Karpas-422 (cell line): ENCODE data around the gene INPP5D. TPM values are rescaled to one million over a fixed set of nuclear protein-coding genes. Genes with fewer than 3 reads are reported as not detected.

Experiments used
- DNase-seq: peaks from one replicate; pipeline ENCODE4 v3.0.0-alpha.2; 2015
- H2AFZ ChIP-seq: fragments of 200-600 bp; sonication (generic); 2 replicates; pipeline ENCODE4 v1.6.1; 2014; ENCODE audit warnings: antibody characterized with exemption, low read length, mixed read lengths
- H3K27ac ChIP-seq: fragments of 200-600 bp; sonication (generic); 2 replicates; pipeline ENCODE4 v1.5.1; 2014; ENCODE audit warnings: mild to moderate bottlenecking, low read length, moderate library complexity
- H3K27me3 ChIP-seq: fragments of 200-600 bp; sonication (generic); 2 replicates; pipeline ENCODE4 v1.6.1; 2014; ENCODE audit warnings: low read length, mixed read lengths
- H3K36me3 ChIP-seq: fragments of 200-600 bp; sonication (generic); 2 replicates; pipeline ENCODE4 v1.6.1; 2014; ENCODE audit warnings: low read length, mixed read lengths; ENCODE audit not compliant: insufficient read depth
- H3K4me1 ChIP-seq: fragments of 200-600 bp; sonication (generic); 2 replicates; pipeline ENCODE4 v1.6.1; 2014; ENCODE audit warnings: mild to moderate bottlenecking, low read length, mixed read lengths
- H3K4me2 ChIP-seq: fragments of 200-600 bp; sonication (generic); 2 replicates; pipeline ENCODE4 v1.6.1; 2014; ENCODE audit warnings: low read length, low read depth, mild to moderate bottlenecking; ENCODE audit not compliant: poor library complexity, severe bottlenecking
- H3K4me3 ChIP-seq: fragments of 200-600 bp; sonication (generic); 2 replicates; pipeline ENCODE4 v1.5.1; 2014; ENCODE audit warnings: mild to moderate bottlenecking, antibody characterized with exemption, low read length, mixed read lengths
- H3K79me2 ChIP-seq: fragments of 200-600 bp; sonication (generic); 2 replicates; pipeline ENCODE4 v1.6.1; 2014; ENCODE audit warnings: mild to moderate bottlenecking, low read length, mixed read lengths
- H3K9ac ChIP-seq: fragments of 200-600 bp; sonication (generic); 2 replicates; pipeline ENCODE4 v1.6.0; 2014; ENCODE audit warnings: low read length
- H3K9me2 ChIP-seq: fragments of 200-600 bp; sonication (generic), shearing (Covaris generic); replicated peaks from 2 replicates; pipeline ENCODE4 v1.6.0; 2014; ENCODE audit warnings: mild to moderate bottlenecking, low read length, moderate library complexity; ENCODE audit not compliant: insufficient read depth
- H3K9me3 ChIP-seq: fragments of 300-700, 200-600 bp; sonication (generic); 2 replicates; pipeline ENCODE4 v1.6.1; 2014; ENCODE audit warnings: low read length, mixed read lengths
- H4K20me1 ChIP-seq: fragments of 200-600 bp; sonication (generic); 2 replicates; pipeline ENCODE4 v1.6.1; 2014; ENCODE audit warnings: mild to moderate bottlenecking, antibody characterized with exemption, low read length, low read depth; ENCODE audit not compliant: insufficient read depth
- total RNA-seq: library from RNA; depleted of rRNA; stranded (reverse); fragments of >200 nt; shearing (Covaris generic); gene quantifications from 2 replicates; pipeline ENCODE4 v1.2.3, GENCODE V29; 2014; ENCODE audit warnings: low replicate concordance

The INPP5D gene
- total RNA-seq, 1 experiment from 2014 or later: 145 TPM

GRCh38 chr2:233053928-233054784 lies 6.0 kb upstream of the INPP5D start:
- H2AFZ ChIP-seq: no peak overlapping the region; the same call in 1 of the 2 replicates
- no peaks in the 10 kb centered on the region for H3K27me3 ChIP-seq
- H3K4me2 ChIP-seq: peak overlapping the region; percentile 51
- H4K20me1 ChIP-seq: no peaks in the 10 kb centered on the region
- H3K4me1 ChIP-seq: peaks cover 9% of the 10 kb centered on the region
- peak; percentile 85 for DNase-seq
- no peaks in the 10 kb centered on the region for H3K36me3 ChIP-seq
- no peaks in the 10 kb centered on the region for H3K9me3 ChIP-seq
- no peaks in the 10 kb centered on the region for H3K79me2 ChIP-seq
- no peak overlapping the region for H3K9ac ChIP-seq
- peak overlapping the region; percentile 19; the same call in 1 of the 2 replicates for H3K4me3 ChIP-seq
- no peak overlapping the region for H3K27ac ChIP-seq
- H3K9me2 ChIP-seq: no peaks in the 10 kb centered on the region

GRCh38 chr2:233055362-233055761 lies 4.8 kb upstream of the INPP5D start:
- Histone ChIP-seq H3K36me3 (no peaks in the 10 kb centered on the region), H3K9ac (no peak overlapping the region), H4K20me1 (no peaks in the 10 kb centered on the region), H3K27me3 (no peaks in the 10 kb centered on the region), H3K4me2 (no peak overlapping the region), H3K9me3 (no peaks in the 10 kb centered on the region), H3K9me2 (no peaks in the 10 kb centered on the region), H3K4me3 (no peak overlapping the region), H3K79me2 (peaks cover under 1% of the 10 kb centered on the region), H3K4me1 (peaks cover 18% of the 10 kb centered on the region), H2AFZ (no peak overlapping the region), H3K27ac (no peak overlapping the region)
- no peak for DNase-seq

- Histone ChIP-seq H3K9me2 (no peaks in the 10 kb centered on the region), H2AFZ (no peak overlapping the region), H3K4me1 (peaks cover 27% of the 10 kb centered on the region), H3K9me3 (no peaks in the 10 kb centered on the region), H3K27ac (no peak overlapping the region), H3K4me3 (no peak overlapping the region), H3K9ac (no peak overlapping the region), H3K36me3 (no peaks in the 10 kb centered on the region), H3K4me2 (no peak overlapping the region), H4K20me1 (peaks cover 11% of the 10 kb centered on the region), H3K79me2 (peaks cover 17% of the 10 kb centered on the region), H3K27me3 (no peaks in the 10 kb centered on the region)
- no peak for DNase-seq
Observed at GRCh38 chr2:233056961-233057605, 3.1 kb upstream of the INPP5D start.

GRCh38 chr2:233058717-233059546 lies 1.2 kb upstream of the INPP5D start:
- Histone ChIP-seq H3K9ac (peak overlapping the region; percentile 90), H3K9me2 (no peaks in the 10 kb centered on the region), H3K4me3 (peak overlapping the region; percentile 83; the same call in 1 of the 2 replicates), H3K4me2 (peak overlapping the region; percentile 100), H2AFZ (no peak overlapping the region; the same call in 1 of the 2 replicates), H3K27me3 (no peaks in the 10 kb centered on the region), H3K9me3 (no peaks in the 10 kb centered on the region), H3K79me2 (peaks cover 36% of the 10 kb centered on the region), H3K27ac (peak overlapping the region; percentile 98), H3K4me1 (peaks cover 43% of the 10 kb centered on the region), H4K20me1 (peaks cover 28% of the 10 kb centered on the region), H3K36me3 (peaks cover 4% of the 10 kb centered on the region)
- no peak for DNase-seq

- H3K79me2 ChIP-seq: peaks cover 41% of the 10 kb centered on the region
Observed at GRCh38 chr2:233059547-233059796, 670 bp upstream of the INPP5D start.

GRCh38 chr2:233060501-233060979 lies 398 bp downstream of the INPP5D start:
- Histone ChIP-seq H3K36me3 (peaks cover 15% of the 10 kb centered on the region), H3K79me2 (peaks cover 50% of the 10 kb centered on the region), H3K27ac (peak overlapping the region; percentile 98), H3K9me3 (no peaks in the 10 kb centered on the region), H3K4me2 (peak overlapping the region; percentile 100), H3K4me3 (peak overlapping the region; percentile 83), H3K9me2 (no peaks in the 10 kb centered on the region), H3K4me1 (peaks cover 51% of the 10 kb centered on the region), H4K20me1 (peaks cover 40% of the 10 kb centered on the region), H3K9ac (peak overlapping the region; percentile 90), H3K27me3 (no peaks in the 10 kb centered on the region), H2AFZ (no peak overlapping the region; the same call in 1 of the 2 replicates)
- DNase-seq: no peak

More at GRCh38 chr2:233059547-233059796, 670 bp upstream of the INPP5D start:
- H2AFZ ChIP-seq: peak overlapping the region; percentile 88
- H3K36me3 ChIP-seq: peaks cover 10% of the 10 kb centered on the region
- peak overlapping the region; percentile 98 for H3K27ac ChIP-seq
- H4K20me1 ChIP-seq: peaks cover 34% of the 10 kb centered on the region
- H3K9me2 ChIP-seq: no peaks in the 10 kb centered on the region
- H3K9me3 ChIP-seq: no peaks in the 10 kb centered on the region
- H3K4me2 ChIP-seq: peak overlapping the region; percentile 100
- H3K27me3 ChIP-seq: no peaks in the 10 kb centered on the region
- peak overlapping the region; percentile 83 for H3K4me3 ChIP-seq
- H3K9ac ChIP-seq: peak overlapping the region; percentile 90
- H3K4me1 ChIP-seq: peaks cover 44% of the 10 kb centered on the region
- DNase-seq: no peak

- peaks cover 40% of the 10 kb centered on the region for H4K20me1 ChIP-seq
- H3K9me2 ChIP-seq: no peaks in the 10 kb centered on the region
- no peak overlapping the region for H2AFZ ChIP-seq
- H3K4me2 ChIP-seq: peak overlapping the region; percentile 100
- no peaks in the 10 kb centered on the region for H3K9me3 ChIP-seq
- no peaks in the 10 kb centered on the region for H3K27me3 ChIP-seq
- peaks cover 53% of the 10 kb centered on the region for H3K4me1 ChIP-seq
- DNase-seq: peak; percentile 89
- peak overlapping the region; percentile 98 for H3K27ac ChIP-seq
- peaks cover 17% of the 10 kb centered on the region for H3K36me3 ChIP-seq
- H3K4me3 ChIP-seq: peak overlapping the region; percentile 83
- peaks cover 53% of the 10 kb centered on the region for H3K79me2 ChIP-seq
- peak overlapping the region; percentile 90 for H3K9ac ChIP-seq
Observed at GRCh38 chr2:233060980-233061590, 943 bp downstream of the INPP5D start.
